SK-N-SH (cell line): ENCODE results near the gene CLSTN2. TPM values are rescaled to one million over a fixed set of nuclear protein-coding genes. Genes with fewer than 3 reads are reported as not detected.

ENCODE experiments used
- CTCF ChIA-PET: fragments of 300-600, 350-600 bp; formaldehyde crosslinking; extraction: SDS; loops from one replicate; lab custom pipeline; 2021; lab: Yijun Ruan, JAX
- POLR2A ChIA-PET: fragments of 350-600 bp; sonication (Branson Sonifier 250); formaldehyde crosslinking; extraction: SDS; loops from one replicate; lab custom pipeline; 2020; ENCODE audit warnings: antibody characterized with exemption, inconsistent platforms; lab: Yijun Ruan, JAX
- DNase-seq: peaks from one replicate; pipeline ENCODE4 v3.0.0; 2012
- H2AFZ ChIP-seq: fragments of 200-600 bp; sonication (generic); 2 replicates; pipeline ENCODE4 v1.8.1; 2016; ENCODE audit warnings: antibody characterized with exemption, mild to moderate bottlenecking, low read depth
- H3F3A ChIP-seq: fragments of 200-600 bp; sonication (generic); replicated peaks from 2 replicates; pipeline ENCODE3; 2016; ENCODE audit warnings: antibody characterized with exemption, mild to moderate bottlenecking; ENCODE audit not compliant: insufficient read depth
- H3K27ac ChIP-seq, 2 experiments: fragments of 200-500 bp in 1 of 2; fragments of 200-600 bp in 1 of 2; sonication (Bioruptor generic) in 1 of 2; sonication (generic), shearing (Covaris generic) in 1 of 2; 2 replicates each; pipeline versions ENCODE4 v1.5.1 to v1.6.1; 2014 to 2016; ENCODE audit warnings: low read depth in 2 of 2, inconsistent platforms in 1 of 2, low read length in 1 of 2, mild to moderate bottlenecking in 1 of 2, mixed read lengths in 1 of 2
- H3K27me3 ChIP-seq: fragments of 200-600 bp; sonication (generic), shearing (Covaris generic); 2 replicates; pipeline ENCODE4 v1.6.1; 2016; ENCODE audit warnings: mixed run types; ENCODE audit not compliant: insufficient read depth
- H3K36me3 ChIP-seq, 2 experiments: fragments of 200-500 bp in 1 of 2; fragments of 200-600 bp in 1 of 2; sonication (Bioruptor generic) in 1 of 2; sonication (generic) in 1 of 2; replicated peaks in 1 of 2; 2 replicates each; pipeline versions ENCODE3 to v1.5.1; 2014 to 2016; ENCODE audit warnings: low read length in 1 of 2, mild to moderate bottlenecking in 1 of 2; ENCODE audit not compliant: insufficient read depth in 2 of 2, control insufficient read depth in 1 of 2
- H3K4me1 ChIP-seq, 2 experiments: fragments of 200-500 bp in 1 of 2; fragments of 200-600 bp in 1 of 2; sonication (Bioruptor generic) in 1 of 2; sonication (generic), shearing (Covaris generic) in 1 of 2; 2 replicates each; pipeline versions ENCODE4 v1.5.1 to v1.6.1; 2014 to 2016; ENCODE audit warnings: low read depth in 1 of 2, low read length in 1 of 2, mixed run types in 1 of 2; ENCODE audit not compliant: insufficient read depth in 2 of 2, control insufficient read depth in 1 of 2
- H3K4me2 ChIP-seq: fragments of 200-600 bp; sonication (generic), shearing (Covaris generic); 2 replicates; pipeline ENCODE4 v1.6.1; 2017; ENCODE audit warnings: mixed run types
- H3K4me3 ChIP-seq, 2 experiments: fragments of 200-500 bp in 1 of 2; fragments of 200-600 bp in 1 of 2; sonication (Bioruptor generic) in 1 of 2; sonication (generic), shearing (Covaris generic) in 1 of 2; 2 replicates each; pipeline versions ENCODE4 v1.5.1 to v1.8.1; 2014 to 2016; ENCODE audit warnings: low read depth in 2 of 2, inconsistent platforms in 1 of 2, low read length in 1 of 2, mild to moderate bottlenecking in 1 of 2, mixed read lengths in 1 of 2, moderate library complexity in 1 of 2
- H3K79me2 ChIP-seq: fragments of 200-600 bp; sonication (generic); 2 replicates; pipeline ENCODE4 v1.8.1; 2017; ENCODE audit warnings: mild to moderate bottlenecking; ENCODE audit not compliant: insufficient read depth
- H3K9ac ChIP-seq: fragments of 200-600 bp; sonication (generic); 2 replicates; pipeline ENCODE4 v1.6.1; 2017; ENCODE audit warnings: mixed run types
- H3K9me2 ChIP-seq: fragments of 200-600 bp; sonication (generic); 2 replicates; pipeline ENCODE4 v1.6.1; 2017; ENCODE audit warnings: mixed run types
- H3K9me3 ChIP-seq: fragments of 200-600 bp; sonication (generic); 2 replicates; pipeline ENCODE4 v1.6.1; 2017; ENCODE audit warnings: mixed run types, mild to moderate bottlenecking, moderate library complexity
- H4K20me1 ChIP-seq: fragments of 200-600 bp; sonication (generic); 2 replicates; pipeline ENCODE4 v1.6.1; 2017; ENCODE audit warnings: mild to moderate bottlenecking, mixed run types; ENCODE audit not compliant: insufficient read depth
- CHD2 ChIP-seq: fragments of 150-350 bp; IDR thresholded peaks from 2 replicates; pipeline ENCODE4 v1.6.1; 2018; ENCODE audit warnings: low read length; ENCODE audit not compliant: partially characterized antibody
- ELF1 ChIP-seq: IDR thresholded peaks from 2 replicates; pipeline ENCODE4 v1.4.0; 2012
- EP300 ChIP-seq, 2 experiments: IDR thresholded peaks; 2 replicates each; pipeline versions ENCODE4 v1.4.0 to v1.6.1; 2012; ENCODE audit warnings: borderline replicate concordance in 1 of 2, low read depth in 1 of 2, low read length in 1 of 2
- FOSL2 ChIP-seq: IDR thresholded peaks from 2 replicates; pipeline ENCODE4 v1.4.0; 2012; ENCODE audit warnings: low read depth, mild to moderate bottlenecking, moderate library complexity, borderline replicate concordance
- GATA2 ChIP-seq: sonication (generic); formaldehyde crosslinking; IDR thresholded peaks from 2 replicates; pipeline ENCODE4 v1.5.0; 2020; ENCODE audit warnings: mild to moderate bottlenecking, missing genetic modification reagents
- MXI1 ChIP-seq: IDR thresholded peaks from 2 replicates; pipeline ENCODE4 v1.6.1; 2012; ENCODE audit warnings: mild to moderate bottlenecking, low read depth, low read length, improper control_type of control experiment
- NFIC ChIP-seq: IDR thresholded peaks from 2 replicates; pipeline ENCODE4 v1.4.0; 2012; ENCODE audit warnings: borderline replicate concordance
- PBX3 ChIP-seq: IDR thresholded peaks from 2 replicates; pipeline ENCODE4; 2012
- POLR2AphosphoS5 ChIP-seq: IDR thresholded peaks from 2 replicates; pipeline ENCODE4 v1.6.1; 2012; ENCODE audit warnings: low read depth, low read length
- RAD21 ChIP-seq: IDR thresholded peaks from 2 replicates; pipeline ENCODE4 v1.6.1; 2012; ENCODE audit warnings: mild to moderate bottlenecking, low read length
- RCOR1 ChIP-seq: fragments of 150-350 bp; IDR thresholded peaks from 2 replicates; pipeline ENCODE4 v1.6.1; 2017; ENCODE audit warnings: antibody characterized with exemption, low read length
- RFX5 ChIP-seq: IDR thresholded peaks from 2 replicates; pipeline ENCODE4 v1.6.1; 2012; ENCODE audit warnings: mild to moderate bottlenecking, improper control_type of control experiment, low read length
- SMC3 ChIP-seq: IDR thresholded peaks from 2 replicates; pipeline ENCODE4 v1.6.1; 2012; ENCODE audit warnings: low read depth, low read length, improper control_type of control experiment
- TAF1 ChIP-seq: IDR thresholded peaks from 2 replicates; pipeline ENCODE4 v1.6.1; 2012; ENCODE audit warnings: low read depth, mild to moderate bottlenecking, low read length, moderate library complexity, borderline replicate concordance
- TCF12 ChIP-seq: IDR thresholded peaks from 2 replicates; pipeline ENCODE4 v1.4.0; 2012
- USF1 ChIP-seq: IDR thresholded peaks from 2 replicates; pipeline ENCODE4 v1.4.0; 2012; ENCODE audit warnings: low read depth, borderline replicate concordance
- WGBS: methylation state at CpG from one replicate; pipeline ENCODE4 v1.1.6; 2017; ENCODE audit warnings: low lambda C conversion rate; 5-methylcytosine and 5-hydroxymethylcytosine counted together
- polyA plus RNA-seq, 3 experiments: library from polyadenylated mRNA; depleted of rRNA; stranded (reverse); fragments of >200 nt; gene quantifications; 2 replicates each; pipeline ENCODE4 v1.2.3, GENCODE V29; 2012

Gene CLSTN2
- polyA plus RNA-seq, 1 of the 3 experiments (the other 2 are of a cell fraction): 0.02 TPM

GRCh38 chr3:140180603-140181002 lies 245.6 kb downstream of the CLSTN2 start:
- Histone ChIP-seq H4K20me1 (no peaks in the 10 kb centered on the region), H3K27ac (peak overlapping the region in 1 of 2 experiments; percentile 80; a peak in 2 of 4 replicates), H3F3A (no peaks in the 10 kb centered on the region), H3K9me3 (no peaks in the 10 kb centered on the region), H2AFZ (no peak overlapping the region), H3K36me3 (no peaks in the 10 kb centered on the region), H3K27me3 (no peaks in the 10 kb centered on the region), H3K79me2 (no peaks in the 10 kb centered on the region), H3K4me1 (peaks cover 0 to 30% of the 10 kb centered on the region in 2 experiments; a peak in 2 of 4 replicates), H3K9ac (no peak overlapping the region), H3K4me3 (no peak overlapping the region), H3K4me2 (no peak overlapping the region), H3K9me2 (no peaks in the 10 kb centered on the region)
- CTCF ChIA-PET: interaction anchor here (1.1 to 2.7 kb wide), 2 partner anchors 8 to 244 kb away, joined by 3 to 7 read pairs; no protein-coding TSS in a partner anchor
- no peak for TF ChIP-seq TAF1
- no peak for TF ChIP-seq TCF12
- TF ChIP-seq POLR2AphosphoS5: no peak
- TF ChIP-seq EP300 (IDR thresholded peaks at IDR 0.05; ENCODE audit: borderline replicate concordance in 1 of 2, low read depth in 1 of 2, low read length in 1 of 2): peak in 1 of 2 experiments; percentile 69; a peak in 1 of 4 replicates
- TF ChIP-seq RAD21: peak; percentile 25; the same call in 1 of the 2 replicates
- POLR2A ChIA-PET: interaction anchor here (1.1 kb wide), 1 partner anchor 30 kb away, joined by 3 read pairs; no protein-coding TSS in a partner anchor
- peak; percentile 25 for DNase-seq
- 0% methylated on average over 1 of the region's 1 CpG for WGBS

- ChIA-PET POLR2A (no interaction called here), CTCF (interaction anchor here (0.6 to 0.9 kb wide), 2 partner anchors 9 to 20 kb away, joined by 3 read pairs; no protein-coding TSS in a partner anchor)
- no peak for DNase-seq
- TF ChIP-seq TAF1 (no peak), RFX5 (no peak), RAD21 (no peak), ELF1 (no peak), GATA2 (CRISPR knock-in tag) (no peak), RCOR1 (no peak)
- H3K27ac ChIP-seq: no peak overlapping the region
- H3K9me2 ChIP-seq: no peaks in the 10 kb centered on the region
- H3K4me2 ChIP-seq: no peak overlapping the region
- no peaks in the 10 kb centered on the region for H3K9me3 ChIP-seq
- no peaks in the 10 kb centered on the region for H3K79me2 ChIP-seq
- H3F3A ChIP-seq: no peaks in the 10 kb centered on the region
- H3K4me3 ChIP-seq: no peak overlapping the region
- no peaks in the 10 kb centered on the region for H3K27me3 ChIP-seq
- H2AFZ ChIP-seq: no peak overlapping the region
- WGBS: 47% methylated on average over 4 of the region's 4 CpGs
- H3K9ac ChIP-seq: no peak overlapping the region
- H3K4me1 ChIP-seq: peaks cover 0 to 47% of the 10 kb centered on the region in 2 experiments; a peak in 2 of 4 replicates
- H4K20me1 ChIP-seq: no peaks in the 10 kb centered on the region
- no peaks in the 10 kb centered on the region for H3K36me3 ChIP-seq
Measured at GRCh38 chr3:140185375-140185774, 250.4 kb downstream of the CLSTN2 start.

- no peaks in the 10 kb centered on the region for H3K27me3 ChIP-seq
- H3K27ac ChIP-seq: peak overlapping the region in 1 of 2 experiments; percentile 31; a peak in 1 of 4 replicates
- DNase-seq: peak; percentile 30
- H3K4me2 ChIP-seq: no peak overlapping the region
- H3K79me2 ChIP-seq: no peaks in the 10 kb centered on the region
- no peaks in the 10 kb centered on the region for H3K9me2 ChIP-seq
- no peak overlapping the region for H3K9ac ChIP-seq
- H3K9me3 ChIP-seq: no peaks in the 10 kb centered on the region
- ChIA-PET POLR2A (interaction anchor here (0.9 kb wide), 1 partner anchor 20 kb away, joined by 5 read pairs; no protein-coding TSS in a partner anchor), CTCF (interaction anchor here (0.7 to 1.1 kb wide), 3 partner anchors 19 to 133 kb away, joined by 3 to 4 read pairs (median 3); no protein-coding TSS in a partner anchor)
- H3K4me3 ChIP-seq: no peak overlapping the region
- no peak overlapping the region for H2AFZ ChIP-seq
- H3K36me3 ChIP-seq: no peaks in the 10 kb centered on the region
- no peaks in the 10 kb centered on the region for H4K20me1 ChIP-seq
- TF ChIP-seq CHD2 (peak; percentile 84), USF1 (no peak), RAD21 (0 out of 2 replicates have a peak, but pooled peaks have one; percentile 6), MXI1 (0 out of 2 replicates have a peak, but pooled peaks have one; percentile 23), PBX3 (no peak), SMC3 (no peak), EP300 (IDR thresholded peaks at IDR 0.05; ENCODE audit: borderline replicate concordance in 1 of 2, low read depth in 1 of 2, low read length in 1 of 2) (peak in 1 of 2 experiments; percentile 93; a peak in 2 of 4 replicates), RCOR1 (peak; percentile 96), FOSL2 (no peak), NFIC (peak; percentile 23), GATA2 (CRISPR knock-in tag) (peak; percentile 81)
- H3K4me1 ChIP-seq: peaks cover 0 to 40% of the 10 kb centered on the region in 2 experiments; a peak in 2 of 4 replicates
- no peaks in the 10 kb centered on the region for H3F3A ChIP-seq
Measured at GRCh38 chr3:140186421-140186920, 251.5 kb downstream of the CLSTN2 start.
